ENCODE results near the gene VTI1B. TPM values are rescaled to one million over a fixed set of nuclear protein-coding genes. Genes with fewer than 3 reads are reported as not detected.

The VTI1B gene
- total and polyA plus RNA-seq, 2 experiments from 2014 or later = 44.7 to 96.1 TPM

DNA sequence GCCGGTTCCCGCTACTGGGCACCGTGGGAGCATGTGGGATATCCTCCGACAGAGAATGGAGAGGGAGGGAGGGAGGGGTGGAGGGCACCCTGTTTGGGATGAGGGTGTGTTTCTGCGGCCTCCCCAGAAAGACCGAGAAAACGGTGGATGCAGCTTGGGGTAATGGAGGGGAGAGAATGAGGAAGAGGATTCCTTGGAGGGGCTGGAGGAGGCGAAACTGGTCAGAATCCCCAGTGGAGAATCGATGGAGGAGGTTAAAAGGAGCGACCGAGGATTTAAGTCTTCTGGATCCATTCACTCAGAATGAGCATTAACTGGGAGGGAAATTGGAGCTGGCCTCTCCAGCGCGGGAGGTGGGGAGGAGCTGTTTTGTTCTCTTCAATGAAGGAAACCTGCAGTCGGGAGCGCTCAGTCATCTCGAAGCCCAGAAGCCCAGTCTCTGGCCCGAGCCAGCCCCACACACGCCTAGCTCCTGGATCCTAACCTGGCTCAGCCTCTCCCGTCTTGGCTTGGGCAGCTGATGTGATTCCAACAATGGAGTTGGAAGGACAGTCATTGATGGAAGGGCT lies 54.1 kb downstream of the VTI1B start:
- Mint-ChIP-seq H3K4me1 (peaks cover 26% of the 10 kb centered on the region), H3K36me3 (ENCODE audit: low read depth) (peaks cover 23% of the 10 kb centered on the region), H3K9me3 (no peaks in the 10 kb centered on the region), H3K4me3 (peak overlapping the region; percentile 98), H3K27me3 (ENCODE audit: insufficient read depth, low read depth, poor library complexity) (peaks cover 13% of the 10 kb centered on the region), H3K27ac (peak overlapping the region; percentile 92)
- Histone ChIP-seq H3K27ac (ENCODE audit: low read depth) (no peak overlapping the region), H4K20me1 (replicated peaks; ENCODE audit: insufficient read depth) (no peaks in the 10 kb centered on the region), H3F3A (replicated peaks; ENCODE audit: low read depth) (no peaks in the 10 kb centered on the region), H2AFZ (peak overlapping the region; percentile 97), H3K79me2 (replicated peaks; ENCODE audit: insufficient read depth) (no peaks in the 10 kb centered on the region), H3K9me2 (ENCODE audit: insufficient read depth) (no peaks in the 10 kb centered on the region), H3K4me2 (peak overlapping the region; percentile 93), H3K4me3 (peak overlapping the region; percentile 94), H3K27me3 (ENCODE audit: insufficient read depth) (peaks cover 17% of the 10 kb centered on the region), H3K4me1 (ENCODE audit: insufficient read depth) (peaks cover 14% of the 10 kb centered on the region), H3K36me3 (ENCODE audit: insufficient read depth) (peaks cover 5% of the 10 kb centered on the region; the same call in 1 of the 2 replicates)
- peak; percentile 59 for ATAC-seq
- peak; percentile 77 for DNase-seq (ENCODE audit: low spot score)
- TF ChIP-seq, protein P1, sequence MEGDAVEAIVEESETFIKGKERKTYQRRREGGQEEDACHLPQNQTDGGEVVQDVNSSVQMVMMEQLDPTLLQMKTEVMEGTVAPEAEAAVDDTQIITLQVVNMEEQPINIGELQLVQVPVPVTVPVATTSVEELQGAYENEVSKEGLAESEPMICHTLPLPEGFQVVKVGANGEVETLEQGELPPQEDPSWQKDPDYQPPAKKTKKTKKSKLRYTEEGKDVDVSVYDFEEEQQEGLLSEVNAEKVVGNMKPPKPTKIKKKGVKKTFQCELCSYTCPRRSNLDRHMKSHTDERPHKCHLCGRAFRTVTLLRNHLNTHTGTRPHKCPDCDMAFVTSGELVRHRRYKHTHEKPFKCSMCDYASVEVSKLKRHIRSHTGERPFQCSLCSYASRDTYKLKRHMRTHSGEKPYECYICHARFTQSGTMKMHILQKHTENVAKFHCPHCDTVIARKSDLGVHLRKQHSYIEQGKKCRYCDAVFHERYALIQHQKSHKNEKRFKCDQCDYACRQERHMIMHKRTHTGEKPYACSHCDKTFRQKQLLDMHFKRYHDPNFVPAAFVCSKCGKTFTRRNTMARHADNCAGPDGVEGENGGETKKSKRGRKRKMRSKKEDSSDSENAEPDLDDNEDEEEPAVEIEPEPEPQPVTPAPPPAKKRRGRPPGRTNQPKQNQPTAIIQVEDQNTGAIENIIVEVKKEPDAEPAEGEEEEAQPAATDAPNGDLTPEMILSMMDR (conservative IDR thresholded peaks at IDR 0.05; ENCODE audit: low read depth in 2 of 2) = no peak
- TF ChIP-seq POLR2AphosphoS5 (IDR thresholded peaks at IDR 0.05; ENCODE audit: low read depth) = no peak
- no peak for TF ChIP-seq EZH2phosphoT487 (IDR thresholded peaks at IDR 0.05; ENCODE audit: unreplicated experiment)
- TF ChIP-seq REST (IDR thresholded peaks at IDR 0.05; ENCODE audit: unreplicated experiment) = no peak
- TF ChIP-seq CREB1 (CRISPR knock-in tag; IDR thresholded peaks at IDR 0.05; ENCODE audit: low read depth) = no peak
- no peak for TF ChIP-seq ZNF331 (CRISPR knock-in tag; IDR thresholded peaks at IDR 0.05; ENCODE audit: low read depth)
- no peak for TF ChIP-seq NANOG (IDR thresholded peaks at IDR 0.05; ENCODE audit: borderline replicate concordance)
- TF ChIP-seq JUNB (IDR thresholded peaks at IDR 0.05; ENCODE audit: unreplicated experiment) = no peak
- no peak for TF ChIP-seq EZH2 (IDR thresholded peaks at IDR 0.05; ENCODE audit: low read depth, unreplicated experiment)
- TF ChIP-seq ZNF462 (CRISPR knock-in tag; IDR thresholded peaks at IDR 0.05) = no peak
- no peak for TF ChIP-seq STAT1 (IDR thresholded peaks at IDR 0.05; ENCODE audit: unreplicated experiment)
- TF ChIP-seq, protein P2, sequence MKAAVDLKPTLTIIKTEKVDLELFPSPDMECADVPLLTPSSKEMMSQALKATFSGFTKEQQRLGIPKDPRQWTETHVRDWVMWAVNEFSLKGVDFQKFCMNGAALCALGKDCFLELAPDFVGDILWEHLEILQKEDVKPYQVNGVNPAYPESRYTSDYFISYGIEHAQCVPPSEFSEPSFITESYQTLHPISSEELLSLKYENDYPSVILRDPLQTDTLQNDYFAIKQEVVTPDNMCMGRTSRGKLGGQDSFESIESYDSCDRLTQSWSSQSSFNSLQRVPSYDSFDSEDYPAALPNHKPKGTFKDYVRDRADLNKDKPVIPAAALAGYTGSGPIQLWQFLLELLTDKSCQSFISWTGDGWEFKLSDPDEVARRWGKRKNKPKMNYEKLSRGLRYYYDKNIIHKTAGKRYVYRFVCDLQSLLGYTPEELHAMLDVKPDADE (IDR thresholded peaks at IDR 0.05) = no peak
- no peak for TF ChIP-seq ZNF114 (CRISPR knock-in tag; IDR thresholded peaks at IDR 0.05)
